ENCODE measurements around the gene LTC4S.
A peak's percentile ranks its signal among the peaks of the same experiment; 100 is the strongest.

LTC4S gene

DNA sequence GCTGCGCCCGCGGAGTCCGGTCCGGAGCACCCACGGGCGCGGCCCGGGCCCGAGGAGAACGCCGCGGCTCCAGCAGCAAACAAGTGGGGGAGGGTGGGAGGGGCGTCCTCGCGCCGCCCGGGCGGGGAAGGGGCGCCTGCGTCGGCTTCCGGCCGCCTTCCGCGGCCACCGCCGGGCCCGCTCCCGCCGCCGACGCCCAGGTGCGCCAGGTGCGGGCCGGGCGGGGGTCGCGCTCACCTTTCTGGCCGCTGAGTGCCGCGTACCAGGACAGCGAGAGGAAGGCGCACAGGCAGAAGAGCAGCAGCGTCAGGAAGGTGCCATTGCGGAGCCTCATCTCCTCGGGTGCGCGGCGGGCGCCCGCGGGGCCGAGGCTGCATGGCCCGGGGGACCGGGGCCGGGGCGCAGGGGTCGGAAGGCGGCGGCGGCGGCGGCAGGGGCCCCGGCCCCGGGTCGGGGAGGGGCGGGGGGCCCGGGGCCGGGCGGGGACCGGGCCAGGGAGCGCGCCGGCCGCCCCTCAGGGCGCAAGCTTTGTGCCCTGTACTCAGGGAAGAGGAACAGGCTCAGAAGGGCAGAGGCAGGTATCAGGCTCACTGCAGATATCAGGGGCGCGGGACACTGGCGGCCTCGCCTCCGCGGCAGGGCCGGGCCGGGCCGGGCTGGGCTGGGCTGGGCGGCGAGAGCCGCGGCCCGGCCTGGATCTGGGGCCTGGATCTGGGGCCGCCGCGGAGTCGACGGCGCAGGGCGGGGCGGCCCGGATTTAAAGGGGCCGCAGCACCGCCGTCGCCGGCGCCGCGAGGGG, 12.7 kb downstream of the LTC4S start, which contains the start of gene MGAT4B:
Gene MGAT4B, minus strand, starts transcription at position 617 of the 799 bp plus-strand sequence. Its CDS starts 283 bp downstream, at position 334.
- DNase-seq (ENCODE audit: low read depth in 1 of 2, low spot score in 1 of 2) = peak in 1 of 2 donors; percentile 60

- DNase-seq (ENCODE audit: low read depth in 1 of 2, low spot score in 1 of 2) = no peak
These were observed 18.5 kb downstream of the LTC4S start for GRCh38 chr5:179812135-179812825.

DNA sequence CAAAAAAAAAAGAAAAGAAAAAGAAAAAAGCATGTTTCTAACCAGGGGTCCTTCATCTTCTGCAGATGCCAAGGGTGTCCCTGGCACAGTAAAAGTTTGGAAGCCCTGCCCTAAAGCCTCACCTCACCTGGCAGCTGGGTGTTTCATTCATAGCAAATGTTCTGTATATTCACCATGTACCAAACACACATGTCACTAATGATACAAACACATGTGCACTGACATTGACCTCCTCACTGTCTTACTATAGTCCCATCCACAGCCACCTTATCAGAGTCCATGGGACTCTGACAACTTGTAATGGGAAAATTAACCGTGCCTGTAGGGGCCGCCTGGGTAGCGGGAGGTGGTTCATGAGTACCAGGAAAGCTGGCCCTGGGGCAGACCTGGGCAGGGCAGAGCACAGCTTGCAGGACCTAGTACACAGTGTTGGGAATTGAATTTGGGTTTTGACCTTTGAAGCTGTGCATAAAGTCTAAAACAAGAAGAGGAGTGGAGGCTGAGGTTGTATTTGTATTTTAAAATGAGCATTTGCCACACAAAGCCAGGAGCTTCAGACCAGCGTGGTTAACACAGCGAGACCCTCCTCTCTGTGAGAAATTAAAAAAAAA, 19.3 kb downstream of the LTC4S start:
- DNase-seq (ENCODE audit: low read depth in 1 of 2, low spot score in 1 of 2) = no peak

DNA sequence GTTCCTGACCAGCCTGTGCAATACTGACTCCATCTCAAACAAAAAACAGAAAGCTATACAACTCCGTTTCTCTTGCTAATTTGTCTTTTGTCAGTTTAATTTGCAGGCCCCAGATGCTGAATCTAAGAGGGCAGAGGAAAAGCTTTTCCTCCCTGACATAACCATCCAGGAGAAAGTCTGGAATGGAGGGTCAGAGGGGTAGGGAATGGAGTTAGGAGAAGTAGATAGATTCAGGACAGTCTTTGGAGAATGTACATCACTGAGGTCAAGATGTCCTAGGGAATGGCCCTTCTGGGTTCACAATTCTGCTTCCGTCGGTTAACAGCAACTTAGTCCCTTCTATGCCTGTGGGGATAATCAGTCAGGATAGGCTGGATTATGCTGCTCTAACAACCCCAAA, 20.3 kb downstream of the LTC4S start:
- DNase-seq (ENCODE audit: low read depth in 1 of 2, low spot score in 1 of 2) = no peak

DNA sequence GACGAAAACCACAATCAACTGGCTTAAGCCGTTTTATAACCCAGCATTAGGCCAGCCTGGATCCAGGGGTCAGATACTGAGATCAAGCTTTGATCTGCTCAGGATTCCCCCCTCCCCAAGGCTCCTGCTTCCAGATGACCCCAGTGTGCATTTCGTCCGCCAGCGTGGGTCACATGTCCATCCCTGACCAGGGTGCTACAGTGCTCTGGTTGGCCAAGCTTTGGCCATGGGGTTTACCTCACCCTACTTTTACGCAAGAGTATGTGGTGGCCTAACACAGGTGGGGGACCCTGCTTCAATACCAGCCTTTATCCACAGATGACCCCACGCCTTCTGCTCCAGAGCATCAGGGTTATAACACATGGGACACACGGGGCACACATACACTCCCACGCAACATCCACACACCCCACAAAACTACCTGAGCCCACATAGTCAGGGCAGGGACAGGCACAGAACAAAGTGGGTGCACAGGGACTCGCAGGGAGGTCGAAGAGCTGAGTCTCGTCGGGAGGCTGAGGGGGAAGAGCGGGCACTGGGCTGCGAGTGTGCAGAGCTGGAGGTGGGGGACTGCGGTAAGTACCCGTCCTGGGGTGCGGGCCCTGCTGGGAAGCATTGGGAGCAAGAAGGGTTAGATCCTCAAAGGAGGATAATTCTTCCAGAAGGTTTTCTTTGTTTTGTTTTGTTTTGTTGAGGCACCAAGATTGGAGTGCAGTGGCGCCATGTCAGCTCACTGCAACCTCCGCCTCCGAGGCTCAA, 21.9 kb downstream of the LTC4S start:
- DNase-seq (ENCODE audit: low read depth in 1 of 2, low spot score in 1 of 2) = no peak

GRCh38 chr5:179816401-179816795, 22.6 kb downstream of the LTC4S start:
- DNase-seq (ENCODE audit: low read depth in 1 of 2, low spot score in 1 of 2) = no peak

- no peak for DNase-seq (ENCODE audit: low read depth in 1 of 2, low spot score in 1 of 2)
These were observed 23.1 kb downstream of the LTC4S start for GRCh38 chr5:179816796-179817469.

DNA sequence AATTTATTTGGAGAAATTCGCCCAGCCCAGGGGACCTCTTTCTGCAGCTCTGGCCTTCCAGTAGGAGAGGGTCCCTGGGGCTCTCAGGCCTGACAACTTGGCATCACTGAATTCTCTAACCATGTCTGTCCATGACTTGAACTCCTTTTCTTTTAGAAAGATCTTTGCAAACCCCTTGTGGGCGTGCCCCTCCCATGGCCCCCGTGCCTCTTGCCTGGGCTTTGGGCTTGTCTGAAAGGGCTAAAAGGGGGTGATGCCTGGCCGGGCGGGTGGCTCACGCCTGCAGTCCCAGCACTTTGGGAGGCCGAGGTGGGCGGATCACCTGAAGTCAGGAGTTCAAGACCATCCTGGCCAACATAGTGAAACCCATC, 23.7 kb downstream of the LTC4S start:
- DNase-seq (ENCODE audit: low read depth in 1 of 2, low spot score in 1 of 2) = no peak

- DNase-seq (ENCODE audit: low read depth in 1 of 2, low spot score in 1 of 2) = no peak
These were observed 24.3 kb downstream of the LTC4S start for GRCh38 chr5:179817890-179818745.

DNA sequence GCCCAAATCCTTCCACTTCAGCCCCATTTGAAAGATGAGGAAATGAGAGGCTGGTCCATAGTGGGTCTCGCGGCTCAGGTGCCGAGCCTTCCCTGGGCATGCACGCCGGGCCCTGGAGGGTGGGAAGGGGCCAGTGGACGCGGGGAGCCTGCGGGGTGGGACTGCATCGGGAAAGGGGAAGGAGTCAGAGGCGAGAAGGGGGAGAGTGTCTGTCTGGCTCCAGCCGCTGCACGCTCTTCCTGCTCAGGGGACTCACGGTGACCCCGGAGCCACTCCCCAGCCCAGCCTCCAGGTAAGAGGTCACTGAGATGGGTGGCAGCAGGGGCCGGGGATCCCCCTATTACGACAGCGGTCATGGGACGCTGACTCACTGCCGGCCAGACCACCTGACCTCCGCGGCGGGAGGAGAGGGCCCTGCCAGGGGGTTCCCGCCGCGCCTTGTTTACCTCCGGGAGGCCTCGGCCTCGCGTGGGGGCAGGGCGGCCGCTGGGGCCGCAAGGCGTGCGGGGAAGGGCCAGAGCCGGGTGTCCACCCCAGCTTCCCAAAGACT, 25.0 kb downstream of the LTC4S start:
- DNase-seq (ENCODE audit: low read depth in 1 of 2, low spot score in 1 of 2) = peak; percentile 67 to 72

DNA sequence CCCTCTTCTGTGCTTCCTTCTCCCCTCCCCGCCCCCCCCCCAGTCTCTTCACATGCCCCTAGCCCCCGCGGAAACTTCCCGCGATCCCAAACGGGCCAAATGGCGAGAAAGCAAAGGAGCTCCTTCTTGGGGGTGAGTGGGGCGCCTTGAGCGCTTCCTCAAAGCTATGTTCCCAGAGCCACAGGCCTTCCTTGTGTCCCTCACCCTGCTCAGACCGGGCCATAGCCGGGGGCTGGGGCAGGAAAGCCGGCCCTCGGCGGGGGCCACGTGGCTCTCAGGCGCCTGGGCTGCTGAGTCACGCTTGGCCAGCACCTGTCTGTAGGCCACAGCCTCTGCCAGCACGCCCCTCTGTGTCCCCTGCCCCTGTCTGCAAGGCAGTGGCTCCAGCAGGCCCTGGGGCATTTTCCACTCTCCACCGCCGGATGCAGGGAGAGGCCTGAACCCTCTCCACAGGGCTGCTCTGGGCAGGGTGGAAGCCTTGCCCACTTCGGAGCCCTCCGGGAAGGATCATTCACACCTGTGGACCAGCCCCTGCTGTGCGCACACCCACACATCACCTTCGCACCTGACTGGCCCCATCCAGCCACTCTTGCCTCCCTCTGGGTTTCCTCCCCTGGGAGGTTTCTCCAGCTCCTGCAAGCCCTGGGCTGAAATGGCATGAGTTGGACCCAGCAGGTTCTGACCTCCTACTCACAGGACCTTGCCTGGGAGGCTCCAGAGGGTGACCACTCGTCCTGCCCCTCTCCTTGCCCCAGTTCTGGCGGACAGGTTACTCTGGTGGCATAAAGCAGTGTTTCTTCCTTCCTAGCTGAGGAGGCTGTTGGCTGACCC, 25.7 kb downstream of the LTC4S start:
- no peak for DNase-seq (ENCODE audit: low read depth in 1 of 2, low spot score in 1 of 2)

GRCh38 chr5:179820127-179820482, 26.3 kb downstream of the LTC4S start:
- DNase-seq (ENCODE audit: low read depth in 1 of 2, low spot score in 1 of 2) = no peak

GRCh38 chr5:179820483-179821297, 26.9 kb downstream of the LTC4S start, which contains the start of gene SQSTM1:
Gene SQSTM1, plus strand, starts transcription at chr5:179820905. Its CDS starts 32 bp downstream, at chr5:179820937.
- DNase-seq (ENCODE audit: low read depth in 1 of 2, low spot score in 1 of 2) = peak; percentile 77 to 80

DNA sequence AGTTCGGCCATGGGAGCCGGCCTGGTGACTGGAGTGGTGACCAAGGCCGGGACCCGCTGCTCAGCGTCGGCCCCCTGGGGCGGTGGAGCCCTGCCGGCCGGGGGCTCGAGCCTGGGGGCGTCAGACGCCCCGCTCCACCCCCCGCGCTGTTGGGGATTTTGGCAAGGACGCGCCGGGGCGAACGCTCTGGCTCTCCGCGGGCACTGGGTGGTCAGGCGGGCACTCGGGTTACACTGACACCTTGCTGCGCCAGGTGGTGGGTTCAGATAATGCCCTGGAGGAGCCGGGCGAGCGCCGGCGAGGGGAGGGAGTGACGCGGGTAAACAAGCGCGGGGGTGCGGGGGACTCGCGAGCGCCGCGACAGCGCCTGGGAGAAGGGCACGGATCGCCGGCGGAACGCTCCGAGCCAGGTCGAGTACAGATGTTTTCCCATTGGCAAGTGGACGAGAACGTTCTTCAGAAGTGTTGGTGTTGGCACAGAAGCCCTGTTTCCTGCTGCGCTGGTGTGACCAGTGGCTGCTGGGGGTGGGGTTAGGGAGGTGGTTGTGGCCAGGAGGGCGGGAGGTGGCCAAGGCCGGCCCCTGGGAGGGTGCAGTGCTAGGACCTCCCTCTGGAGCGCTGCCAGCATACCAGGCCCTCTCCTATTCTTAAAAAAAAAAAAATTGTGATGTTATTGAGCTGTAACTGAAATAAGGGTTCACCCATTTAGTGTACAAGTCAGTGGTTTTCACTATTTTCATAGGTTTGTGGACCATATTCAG, 27.7 kb downstream of the LTC4S start:
- peak; percentile 71 to 73 for DNase-seq (ENCODE audit: low read depth in 1 of 2, low spot score in 1 of 2)

DNA sequence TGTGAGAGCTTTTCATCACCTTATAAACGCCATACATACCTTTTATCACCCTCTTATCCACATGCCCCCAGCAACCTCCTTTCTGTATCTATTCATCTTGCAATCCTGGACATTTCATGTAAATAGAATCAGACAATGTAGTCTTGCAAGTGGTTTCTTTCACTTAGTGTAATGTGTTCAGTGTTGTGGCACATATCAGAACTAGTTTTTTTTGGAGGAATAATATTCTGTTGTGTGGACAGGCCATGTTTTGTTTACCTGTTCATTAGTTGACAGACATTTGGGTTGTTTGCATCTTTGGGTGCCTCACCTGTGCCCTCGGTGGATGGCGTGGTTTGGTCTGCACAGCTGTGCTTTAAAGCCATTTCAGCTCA, 28.3 kb downstream of the LTC4S start:
- DNase-seq (ENCODE audit: low read depth in 1 of 2, low spot score in 1 of 2) = no peak

DNA sequence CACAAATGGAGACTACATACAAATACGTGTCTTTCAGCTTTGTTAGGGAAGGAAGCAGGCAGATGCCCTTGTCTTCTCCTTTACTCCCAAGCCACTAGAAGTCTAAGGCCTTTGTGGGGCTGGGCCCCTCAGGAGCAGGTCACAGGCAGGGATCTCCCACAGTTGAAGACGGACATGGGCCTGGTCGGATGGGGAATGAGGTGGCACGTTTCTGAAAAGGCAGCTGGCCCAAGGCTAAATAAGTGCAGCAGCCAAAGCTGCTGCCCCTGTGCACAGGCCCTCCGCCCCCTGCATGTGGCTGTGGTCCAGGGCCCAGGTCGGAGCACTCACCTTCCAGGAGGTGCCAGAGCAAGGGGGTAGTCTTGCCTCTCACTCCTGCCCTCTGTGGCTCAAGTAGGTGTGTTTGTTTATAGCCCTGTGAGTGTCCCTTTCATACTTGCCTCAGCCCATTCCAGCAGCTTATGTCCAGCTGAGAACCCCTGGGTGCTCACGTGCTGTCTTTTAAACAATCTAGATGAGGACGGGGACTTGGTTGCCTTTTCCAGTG, 28.7 kb downstream of the LTC4S start:
- DNase-seq (ENCODE audit: low read depth in 1 of 2, low spot score in 1 of 2) = no peak

Data from stimulated activated CD4-positive, alpha-beta T cell treated with anti-CD3 and anti-CD28 coated beads, Interleukin-15, amount 100 ng/mL, for 1 hour (primary cell).